HG02885 (cell line): ENCODE measurements around the gene CD22.

ENCODE experiments used
- ATAC-seq: cut with Tn5 transposase; IDR thresholded peaks from one replicate; pipeline ENCODE4 v1.9.1; 2021; ENCODE audit warnings: mild to moderate bottlenecking; ENCODE audit not compliant: unreplicated experiment, poor library complexity

CD22 gene

GRCh38 chr19:35294859-35295791 is 33.9 kb upstream of the CD22 start:
- ATAC-seq, result no peak

- ATAC-seq, result no peak
Observed at GRCh38 chr19:35295792-35296462, 33.1 kb upstream of the CD22 start.

GRCh38 chr19:35296644-35297514 is 32.1 kb upstream of the CD22 start:
- no peak for ATAC-seq

- no peak for ATAC-seq
Observed at GRCh38 chr19:35297515-35297848, 31.5 kb upstream of the CD22 start.

- no peak for ATAC-seq
Observed at GRCh38 chr19:35297922-35298321, 31.1 kb upstream of the CD22 start.

GRCh38 chr19:35298561-35298972 is 30.4 kb upstream of the CD22 start:
- ATAC-seq, result no peak

- no peak for ATAC-seq
Observed at GRCh38 chr19:35299523-35300338, 29.3 kb upstream of the CD22 start.

- no peak for ATAC-seq
Observed at GRCh38 chr19:35300339-35300649, 28.7 kb upstream of the CD22 start.

GRCh38 chr19:35301961-35302360 is 27.0 kb upstream of the CD22 start:
- ATAC-seq, result no peak

GRCh38 chr19:35302446-35302845 is 26.5 kb upstream of the CD22 start:
- ATAC-seq, result no peak

GRCh38 chr19:35303357-35303915 is 25.6 kb upstream of the CD22 start:
- no peak for ATAC-seq

- ATAC-seq, result no peak
Observed at GRCh38 chr19:35304036-35304435, 25.0 kb upstream of the CD22 start.

GRCh38 chr19:35305181-35305580 is 23.8 kb upstream of the CD22 start:
- no peak for ATAC-seq

GRCh38 chr19:35306473-35307246 is 22.3 kb upstream of the CD22 start:
- no peak for ATAC-seq

- ATAC-seq, result no peak
Observed at GRCh38 chr19:35307931-35308330, 21.1 kb upstream of the CD22 start.

- ATAC-seq, result no peak
Observed at GRCh38 chr19:35308910-35309309, 20.1 kb upstream of the CD22 start.

- no peak for ATAC-seq
Observed at GRCh38 chr19:35309481-35310279, 19.3 kb upstream of the CD22 start.

GRCh38 chr19:35310331-35310730 is 18.7 kb upstream of the CD22 start:
- no peak for ATAC-seq
